Measurements from ENCODE around the gene PCBD1.

The PCBD1 gene

DNA sequence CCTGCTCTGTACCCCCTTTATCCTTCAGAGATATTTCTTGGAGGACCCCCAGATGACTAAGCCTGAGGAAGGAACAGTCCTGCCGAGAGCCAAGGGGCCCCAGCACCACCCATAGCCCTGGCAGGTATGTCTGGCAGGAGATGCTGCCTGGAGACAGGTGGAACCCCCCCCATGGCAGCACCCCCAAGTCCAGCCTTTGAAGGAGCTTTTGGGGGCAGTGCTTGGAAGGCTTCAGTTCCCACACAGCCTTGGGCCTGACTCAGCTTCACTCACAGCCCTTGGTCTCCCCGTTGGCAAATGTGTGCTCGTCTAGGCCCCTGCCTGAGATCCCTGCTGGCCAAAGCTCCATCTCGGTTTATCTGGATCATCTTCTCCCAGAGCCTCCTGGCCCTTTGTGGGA, 23.0 kb upstream of the PCBD1 start:
- DNase-seq: no peak
- H3K27ac Mint-ChIP-seq: no peak overlapping the region
- ATAC-seq: no peak
- no peaks in the 10 kb centered on the region for H3K36me3 Mint-ChIP-seq (ENCODE audit: low read depth)
- no peaks in the 10 kb centered on the region for H3K4me1 Mint-ChIP-seq
- H3K27me3 Mint-ChIP-seq: no peaks in the 10 kb centered on the region
- H3K4me3 Mint-ChIP-seq: no peak overlapping the region
- no peaks in the 10 kb centered on the region for H3K9me3 Mint-ChIP-seq

DNA sequence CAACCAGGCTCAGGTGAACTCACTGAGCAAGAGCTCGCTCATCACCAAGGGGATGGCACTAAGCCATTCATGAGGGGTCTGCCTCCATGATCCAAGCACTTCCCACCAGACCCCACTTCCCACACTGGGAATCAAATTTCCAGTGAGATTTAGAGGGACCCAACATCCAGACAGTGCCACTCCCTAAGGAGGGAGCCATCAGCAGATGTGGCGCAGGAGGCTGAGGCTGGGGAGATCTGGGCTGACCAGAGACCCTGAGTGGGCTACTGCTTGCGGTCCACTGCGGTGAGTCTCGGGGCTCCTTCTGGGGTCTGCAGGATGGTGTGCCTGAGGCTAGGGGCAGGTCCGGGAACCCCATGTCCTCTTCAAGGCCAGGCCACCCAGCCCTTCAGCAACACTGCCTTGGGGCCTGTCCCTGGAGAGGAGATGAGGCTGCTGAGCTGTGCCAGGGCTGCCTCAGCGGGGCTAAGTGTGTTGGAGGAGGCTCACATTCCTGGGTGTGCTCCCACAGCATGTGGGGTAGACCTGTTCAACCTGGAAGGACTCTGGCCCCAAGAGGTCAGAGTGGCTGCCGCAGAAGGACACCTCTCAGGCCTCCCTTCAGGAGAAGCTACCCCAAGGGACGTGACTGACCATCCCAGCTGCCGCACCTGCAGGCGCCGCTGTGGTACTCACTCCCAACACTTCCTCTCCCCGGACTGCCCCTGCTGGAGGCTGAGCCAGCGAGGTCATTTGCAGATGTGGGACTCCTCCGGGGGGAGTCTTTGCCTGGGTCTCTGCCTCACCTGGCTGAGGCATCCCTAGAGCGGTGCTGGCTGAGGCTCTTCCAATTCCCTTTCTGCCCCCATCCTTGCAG, 22.3 kb upstream of the PCBD1 start:
- ATAC-seq (no peak), DNase-seq (no peak)
- Mint-ChIP-seq H3K4me3 (no peak overlapping the region), H3K9me3 (no peaks in the 10 kb centered on the region), H3K27me3 (no peaks in the 10 kb centered on the region), H3K36me3 (ENCODE audit: low read depth) (no peaks in the 10 kb centered on the region), H3K27ac (no peak overlapping the region), H3K4me1 (no peaks in the 10 kb centered on the region)

DNA sequence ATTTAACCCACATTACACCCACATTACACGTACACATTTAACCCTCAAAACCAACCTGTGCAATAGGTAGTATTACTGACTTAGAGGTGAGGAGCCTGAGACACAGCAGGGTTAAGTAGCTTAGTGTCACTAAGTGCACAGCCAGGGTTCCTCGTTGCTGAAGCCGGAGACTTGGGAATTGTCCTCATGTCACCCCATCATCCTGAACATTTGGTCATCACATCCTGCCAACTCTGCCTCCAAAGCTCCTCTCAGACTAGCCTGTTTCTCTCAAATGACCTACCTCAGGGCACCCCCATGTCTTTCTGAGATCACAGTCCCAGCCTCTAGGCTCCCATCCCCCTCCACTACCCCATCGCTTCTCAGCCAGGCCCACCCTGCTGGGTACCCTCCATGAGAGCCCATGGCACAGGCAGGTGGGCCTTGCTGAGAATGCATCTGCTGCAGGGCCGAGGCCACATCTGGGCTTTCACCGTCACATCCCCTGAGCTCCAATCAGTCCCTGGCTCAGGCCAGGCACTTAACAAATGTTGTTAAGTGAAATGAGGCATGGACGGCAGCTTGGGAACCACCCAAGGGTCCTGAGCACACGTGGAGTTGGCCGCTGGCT, 21.1 kb upstream of the PCBD1 start:
- no peak overlapping the region for H3K4me3 Mint-ChIP-seq
- no peaks in the 10 kb centered on the region for H3K4me1 Mint-ChIP-seq
- no peak overlapping the region for H3K27ac Mint-ChIP-seq
- H3K9me3 Mint-ChIP-seq: no peaks in the 10 kb centered on the region
- H3K36me3 Mint-ChIP-seq (ENCODE audit: low read depth): no peaks in the 10 kb centered on the region
- DNase-seq (no peak), ATAC-seq (no peak)
- no peaks in the 10 kb centered on the region for H3K27me3 Mint-ChIP-seq

DNA sequence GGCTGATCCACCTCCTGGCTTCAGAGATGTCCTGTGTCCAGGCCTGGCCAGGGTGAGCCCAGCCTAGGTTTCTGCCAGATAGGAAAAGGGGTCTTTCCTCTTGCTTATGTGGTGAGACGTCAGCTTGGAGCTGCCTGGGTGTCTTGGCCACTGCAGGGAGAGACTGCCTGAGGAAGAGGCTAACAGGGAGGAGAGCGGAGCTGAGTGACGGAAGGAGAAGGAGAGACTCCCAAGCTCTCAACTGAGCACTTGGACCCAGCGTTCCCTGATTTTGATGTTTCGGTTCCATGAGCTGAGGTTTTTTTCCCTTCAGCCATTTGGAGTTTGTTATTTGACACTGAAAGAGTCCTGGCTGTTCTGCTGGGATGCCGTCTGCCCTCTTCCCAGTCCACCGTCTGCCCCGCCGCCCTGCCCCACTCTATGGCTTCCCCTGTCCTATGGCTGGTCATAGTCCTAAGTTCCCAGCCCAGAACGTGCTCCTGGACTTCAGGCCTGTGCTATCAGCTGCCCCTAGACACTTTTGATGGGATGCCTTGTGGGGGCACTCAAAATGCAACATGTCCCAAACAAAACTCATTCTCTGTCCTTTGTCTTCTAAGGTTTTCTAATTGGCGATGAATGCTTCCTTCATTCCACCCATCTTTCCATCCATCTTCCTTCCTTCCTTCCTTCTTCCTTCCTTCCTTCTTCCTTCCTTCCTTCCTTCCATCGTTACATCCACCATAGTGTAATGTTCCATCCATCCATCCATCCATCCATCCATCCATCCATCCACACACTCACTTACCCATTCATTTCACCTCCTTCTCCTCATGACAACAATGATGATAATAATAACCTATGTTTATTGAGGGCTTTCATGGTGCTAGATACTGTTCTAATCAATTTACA, 20.3 kb upstream of the PCBD1 start:
- ATAC-seq: no peak
- Mint-ChIP-seq H3K9me3 (no peaks in the 10 kb centered on the region), H3K27me3 (no peaks in the 10 kb centered on the region), H3K27ac (no peak overlapping the region), H3K4me1 (no peaks in the 10 kb centered on the region), H3K36me3 (ENCODE audit: low read depth) (no peaks in the 10 kb centered on the region), H3K4me3 (no peak overlapping the region)
- no peak for DNase-seq

DNA sequence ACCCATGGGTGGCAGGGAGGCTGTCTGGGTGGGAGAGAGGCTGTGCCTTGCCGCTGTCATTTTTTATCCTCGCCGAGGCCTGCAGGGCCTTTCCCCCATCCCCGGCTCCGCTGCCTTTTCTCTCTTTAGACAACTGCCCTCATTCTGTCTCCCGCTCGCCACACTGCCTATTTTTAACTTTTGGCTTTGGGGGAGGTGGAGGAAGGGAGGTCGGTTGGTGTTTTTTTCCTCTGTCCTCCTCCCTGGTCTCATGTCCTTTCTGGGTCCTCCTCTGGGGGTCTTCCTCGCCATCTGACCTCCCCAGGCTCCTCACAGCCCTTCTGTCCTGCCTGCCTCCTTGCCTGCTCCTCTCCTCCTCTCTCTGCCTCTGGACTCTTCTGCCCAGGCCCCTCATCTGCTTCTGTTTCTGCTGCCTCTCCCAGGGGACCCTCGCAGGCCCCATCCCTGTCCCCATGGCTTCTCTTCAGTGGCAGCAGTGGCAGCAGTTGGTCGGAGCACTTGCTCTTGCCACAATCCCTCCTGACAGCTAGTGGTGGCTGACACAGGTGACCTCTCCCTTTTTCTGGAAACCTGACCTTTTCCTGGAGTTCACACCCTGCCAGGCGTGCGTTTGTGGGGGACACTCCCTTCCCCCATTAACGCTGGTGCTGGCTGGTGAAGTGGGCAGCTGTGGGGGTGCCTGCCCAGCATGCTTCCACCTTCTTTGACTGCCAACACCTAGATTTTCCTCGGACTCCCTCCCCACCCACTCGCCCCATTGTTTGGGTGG, 19.5 kb upstream of the PCBD1 start:
- H3K9me3 Mint-ChIP-seq: no peaks in the 10 kb centered on the region
- DNase-seq (no peak), ATAC-seq (no peak)
- no peak overlapping the region for H3K27ac Mint-ChIP-seq
- H3K4me1 Mint-ChIP-seq: no peaks in the 10 kb centered on the region
- no peak overlapping the region for H3K4me3 Mint-ChIP-seq
- no peaks in the 10 kb centered on the region for H3K27me3 Mint-ChIP-seq
- no peaks in the 10 kb centered on the region for H3K36me3 Mint-ChIP-seq (ENCODE audit: low read depth)

DNA sequence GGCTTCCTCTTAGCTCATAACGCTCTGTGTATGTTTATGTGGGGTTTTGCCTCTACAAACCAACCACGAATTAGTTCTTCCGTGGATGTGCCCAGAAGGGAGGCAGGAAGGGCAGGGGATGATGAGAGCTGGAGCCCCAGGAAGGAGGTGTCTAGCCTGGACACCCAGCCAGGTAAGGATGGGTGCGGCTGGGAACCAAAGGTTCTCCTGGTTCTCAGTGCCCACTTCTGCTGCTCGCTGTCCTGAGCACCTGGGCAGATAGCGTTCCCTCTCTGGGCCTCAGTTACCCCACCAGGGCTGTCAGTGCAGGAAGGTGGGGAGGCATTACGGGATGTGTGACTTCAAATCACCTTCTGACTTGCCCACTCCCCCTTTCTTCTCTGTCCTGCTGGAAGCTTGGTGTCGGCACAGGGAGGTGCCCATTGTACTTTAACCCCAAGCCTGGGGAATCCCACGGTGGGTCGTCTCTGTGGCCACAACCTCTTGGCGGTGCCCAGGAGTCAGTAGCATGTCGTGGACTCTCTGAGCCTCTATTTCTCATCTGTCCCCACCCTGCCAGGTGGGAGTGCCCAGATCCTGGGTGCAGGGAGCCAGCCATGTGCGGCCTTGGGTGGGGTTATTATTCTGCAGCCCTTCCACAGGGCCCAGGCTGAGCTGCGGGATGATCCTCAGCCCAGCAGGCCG, 18.7 kb upstream of the PCBD1 start:
- H3K36me3 Mint-ChIP-seq (ENCODE audit: low read depth): no peaks in the 10 kb centered on the region
- no peaks in the 10 kb centered on the region for H3K9me3 Mint-ChIP-seq
- no peak for DNase-seq
- H3K27me3 Mint-ChIP-seq: no peaks in the 10 kb centered on the region
- no peak for ATAC-seq
- no peaks in the 10 kb centered on the region for H3K4me1 Mint-ChIP-seq
- no peak overlapping the region for H3K27ac Mint-ChIP-seq
- no peak overlapping the region for H3K4me3 Mint-ChIP-seq

DNA sequence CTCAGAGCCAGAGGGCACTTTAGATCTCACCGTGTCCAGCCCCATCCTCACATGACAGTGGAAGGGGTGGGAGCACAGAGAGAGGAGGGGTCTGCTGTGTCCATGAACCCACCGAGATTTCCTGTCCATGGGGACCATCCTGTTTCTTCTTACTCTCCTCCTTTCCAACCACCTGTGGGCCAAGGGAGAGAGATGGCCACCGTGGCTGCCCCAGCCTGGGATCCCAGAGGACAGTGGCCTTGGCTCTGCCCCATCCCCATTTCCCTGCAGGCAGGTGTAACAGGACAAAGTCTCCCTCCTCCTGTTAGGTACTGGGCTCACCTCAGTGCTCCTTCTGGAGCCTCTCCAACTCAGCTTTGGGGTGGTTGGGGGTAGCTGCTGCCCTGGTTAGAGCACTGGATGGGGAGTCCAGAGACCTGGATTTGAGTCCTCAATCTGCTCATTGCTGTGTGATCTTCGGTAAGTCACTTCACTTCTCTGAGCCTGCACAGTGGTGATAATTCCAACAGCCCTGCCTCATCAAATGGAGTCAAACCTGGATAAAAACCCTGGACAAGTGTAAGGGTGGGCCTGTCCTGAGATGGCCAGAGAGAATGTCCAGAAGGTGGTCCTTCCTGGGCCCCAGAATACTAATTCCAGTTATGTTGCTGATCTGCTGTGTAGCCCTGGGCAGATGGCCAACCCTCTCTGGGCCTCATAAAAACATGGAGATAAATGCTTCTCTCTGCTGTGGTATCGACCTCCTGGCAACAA, 17.8 kb upstream of the PCBD1 start:
- Mint-ChIP-seq H3K36me3 (ENCODE audit: low read depth) (no peaks in the 10 kb centered on the region), H3K9me3 (no peaks in the 10 kb centered on the region), H3K27ac (no peak overlapping the region), H3K4me1 (no peaks in the 10 kb centered on the region), H3K27me3 (no peaks in the 10 kb centered on the region), H3K4me3 (no peak overlapping the region)
- no peak for ATAC-seq
- no peak for DNase-seq

DNA sequence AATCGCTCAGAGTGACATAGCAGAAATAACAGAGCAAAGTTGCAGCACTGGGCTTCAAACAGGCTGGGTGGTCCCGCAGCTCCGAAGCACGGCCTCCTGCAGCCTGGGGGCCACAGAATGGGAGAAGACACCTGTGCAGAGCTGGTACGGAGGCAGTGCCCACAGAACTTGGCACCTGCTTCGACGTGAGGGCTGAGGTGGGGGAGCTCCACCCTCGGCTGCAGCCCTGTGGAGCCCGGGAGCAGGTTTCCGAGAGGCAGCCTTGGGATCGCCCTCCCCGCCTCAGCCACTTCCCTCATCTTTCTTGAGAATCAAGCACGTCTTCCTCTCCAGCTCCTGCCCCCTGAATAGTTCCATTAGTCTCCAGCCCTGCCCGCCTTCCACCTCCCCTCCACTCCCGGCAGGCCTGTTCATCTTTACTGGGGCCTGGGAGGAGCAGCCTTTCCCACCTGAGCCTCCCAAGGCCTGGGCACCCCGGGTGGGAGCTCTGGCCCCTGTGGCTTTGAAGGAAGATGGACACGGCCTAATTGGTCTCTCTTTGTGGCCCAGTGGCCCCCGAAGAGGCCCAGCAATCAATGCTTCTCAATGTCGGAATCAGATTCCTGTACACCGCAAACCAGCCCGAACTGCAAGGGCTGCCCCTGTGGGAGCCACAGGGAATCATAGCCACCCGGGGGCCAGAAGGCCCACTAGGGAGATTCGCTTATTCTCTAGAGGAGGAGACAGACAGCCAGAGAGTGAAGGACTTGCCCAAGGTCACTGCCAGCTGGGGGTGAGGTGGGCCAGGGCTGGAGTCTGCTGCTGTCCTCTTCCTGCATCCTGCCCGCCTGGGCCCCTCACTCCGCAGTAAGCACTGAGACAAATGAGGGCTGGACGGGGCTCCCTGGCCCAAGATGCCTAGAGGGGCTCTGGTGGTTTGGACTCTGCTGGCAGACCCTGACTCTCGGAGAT, 17.0 kb upstream of the PCBD1 start:
- no peak overlapping the region for H3K4me3 Mint-ChIP-seq
- no peaks in the 10 kb centered on the region for H3K4me1 Mint-ChIP-seq
- no peak overlapping the region for H3K27ac Mint-ChIP-seq
- no peak for ATAC-seq
- no peaks in the 10 kb centered on the region for H3K36me3 Mint-ChIP-seq (ENCODE audit: low read depth)
- H3K27me3 Mint-ChIP-seq: no peaks in the 10 kb centered on the region
- no peak for DNase-seq
- H3K9me3 Mint-ChIP-seq: no peaks in the 10 kb centered on the region

DNA sequence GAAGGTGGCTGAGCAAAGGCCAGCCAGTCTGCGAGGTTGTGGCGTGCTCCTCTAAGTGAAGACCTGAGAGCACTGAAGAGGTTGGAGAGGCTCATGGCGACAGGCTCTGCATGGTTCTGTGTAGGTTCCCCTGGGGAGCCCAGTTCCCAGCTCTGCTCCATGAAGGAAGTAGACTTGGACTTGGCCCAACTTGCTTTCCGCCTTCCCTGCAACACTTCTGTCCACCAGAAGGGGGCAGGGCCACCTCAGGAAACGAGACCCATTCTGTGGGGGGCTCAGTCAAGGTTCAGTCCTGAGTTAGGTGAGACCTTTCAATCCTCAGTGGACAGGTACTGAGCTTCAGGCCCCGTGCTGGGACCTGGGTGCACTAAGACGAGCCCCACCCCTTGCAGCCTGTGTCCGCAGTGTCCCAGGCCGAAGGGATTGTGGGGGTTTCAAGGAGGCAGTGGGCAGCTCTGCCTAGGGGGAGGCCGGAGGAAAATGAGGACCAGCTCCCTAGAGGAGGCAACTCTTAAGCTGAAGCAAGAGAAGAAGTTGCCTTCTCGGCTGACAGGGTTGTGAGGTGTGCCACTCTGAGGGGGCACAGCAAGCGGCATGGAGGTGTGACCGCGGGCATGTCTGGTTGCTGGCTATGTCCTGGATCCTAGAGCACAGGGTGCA, 15.0 kb upstream of the PCBD1 start:
- ATAC-seq (no peak), DNase-seq (peak; percentile 43)
- H3K36me3 Mint-ChIP-seq (ENCODE audit: low read depth): no peaks in the 10 kb centered on the region
- H3K27me3 Mint-ChIP-seq: no peaks in the 10 kb centered on the region
- H3K9me3 Mint-ChIP-seq: no peaks in the 10 kb centered on the region
- H3K4me3 Mint-ChIP-seq: no peak overlapping the region
- no peaks in the 10 kb centered on the region for H3K4me1 Mint-ChIP-seq
- no peak overlapping the region for H3K27ac Mint-ChIP-seq

DNA sequence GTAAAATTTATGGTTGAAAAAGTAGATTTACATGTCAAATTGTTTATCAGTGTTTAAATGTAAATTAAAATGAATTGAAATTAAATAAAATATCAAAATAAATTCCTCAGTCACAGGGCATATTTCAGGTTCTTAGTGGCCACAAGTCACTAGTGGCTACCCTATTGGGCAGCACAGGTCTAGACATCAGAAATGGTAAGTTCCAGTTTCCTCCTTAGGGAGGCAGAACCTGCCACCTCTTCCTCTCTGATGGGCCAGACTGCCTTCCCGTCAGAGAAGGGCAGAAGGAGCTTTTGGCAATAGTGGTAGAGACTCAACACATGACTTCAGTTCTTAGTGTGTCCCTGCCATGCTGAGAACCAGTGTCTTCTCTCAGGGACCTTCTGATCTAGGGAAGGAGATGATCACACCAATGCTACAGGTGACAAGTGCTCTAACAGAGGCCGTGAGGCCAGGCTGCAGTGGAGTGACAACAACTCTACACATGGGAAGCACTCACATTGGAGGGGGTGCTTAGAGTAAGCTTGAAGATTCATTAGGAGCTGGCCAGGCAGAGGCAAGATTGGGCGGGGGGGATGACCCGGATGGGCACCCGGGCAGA, 14.4 kb upstream of the PCBD1 start:
- ATAC-seq (no peak), DNase-seq (no peak)
- Mint-ChIP-seq H3K27me3 (no peaks in the 10 kb centered on the region), H3K9me3 (no peaks in the 10 kb centered on the region), H3K36me3 (ENCODE audit: low read depth) (no peaks in the 10 kb centered on the region), H3K4me3 (no peak overlapping the region), H3K27ac (no peak overlapping the region), H3K4me1 (no peaks in the 10 kb centered on the region)

DNA sequence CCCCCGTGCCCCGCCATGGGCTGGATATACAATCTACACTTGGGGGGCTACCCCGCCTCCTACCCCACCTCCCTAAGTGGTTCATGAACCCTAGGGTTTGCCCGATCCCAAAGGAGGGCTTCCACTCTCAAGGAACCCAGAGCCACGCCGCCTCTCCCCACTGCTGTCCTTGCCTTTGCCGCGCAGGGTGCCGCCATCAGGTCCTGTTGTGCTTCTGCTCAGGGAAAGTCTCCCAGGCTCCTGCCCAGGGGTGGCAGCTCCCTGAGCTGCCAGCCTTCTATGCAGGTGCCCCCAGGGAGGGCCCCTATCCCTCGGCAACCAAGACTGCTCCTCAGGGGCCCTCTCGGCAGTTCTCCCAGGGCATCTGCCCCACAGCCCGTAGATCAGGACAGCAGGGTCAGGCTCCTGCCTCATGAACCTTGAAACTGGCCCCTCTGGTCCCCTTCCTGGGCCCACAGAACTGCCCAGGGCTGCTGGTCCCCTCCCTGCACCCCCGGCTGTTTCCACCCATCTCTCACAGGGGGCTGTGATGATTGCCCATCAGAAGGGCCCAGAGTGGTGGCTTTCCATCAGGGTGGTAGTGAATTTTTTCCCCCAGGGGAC, 13.0 kb upstream of the PCBD1 start:
- Mint-ChIP-seq H3K27ac (no peak overlapping the region), H3K27me3 (no peaks in the 10 kb centered on the region), H3K9me3 (no peaks in the 10 kb centered on the region), H3K4me1 (no peaks in the 10 kb centered on the region), H3K4me3 (no peak overlapping the region), H3K36me3 (ENCODE audit: low read depth) (no peaks in the 10 kb centered on the region)
- ATAC-seq (no peak), DNase-seq (no peak)

DNA sequence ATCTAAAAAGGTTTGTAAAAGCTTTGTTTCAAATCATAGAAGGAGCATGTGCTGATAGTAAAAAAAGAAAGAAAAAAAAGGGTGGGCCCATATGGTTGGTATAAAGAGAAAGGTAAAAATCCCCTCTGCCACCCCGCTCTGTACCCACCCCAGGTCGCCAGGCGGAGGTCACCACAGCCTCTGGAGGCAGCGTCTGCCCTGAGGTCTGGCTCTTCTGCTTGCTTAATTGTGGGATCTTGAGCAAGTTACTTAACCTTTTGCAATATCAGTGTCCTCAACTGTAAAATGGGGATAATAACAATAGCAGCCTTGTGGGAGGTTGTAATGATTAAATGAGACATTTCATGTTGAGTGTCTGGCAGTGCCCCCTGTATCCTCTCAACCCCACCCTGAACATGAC, 10.7 kb upstream of the PCBD1 start:
- H3K4me3 Mint-ChIP-seq: no peak overlapping the region
- H3K36me3 Mint-ChIP-seq (ENCODE audit: low read depth): no peaks in the 10 kb centered on the region
- no peak for ATAC-seq
- DNase-seq: no peak
- no peak overlapping the region for H3K27ac Mint-ChIP-seq
- peaks cover 6% of the 10 kb centered on the region for H3K4me1 Mint-ChIP-seq
- H3K9me3 Mint-ChIP-seq: no peaks in the 10 kb centered on the region
- H3K27me3 Mint-ChIP-seq: no peaks in the 10 kb centered on the region

Data from activated naive CD8-positive, alpha-beta T cell treated with anti-CD3 and anti-CD28 coated beads, Interleukin-2, amount 50 U/mL, for 24 hours (primary cell).